HepG2 (cell line): Measurements from ENCODE around the gene GNA12. TPM values are rescaled to one million over a fixed set of nuclear protein-coding genes. Genes with fewer than 3 reads are reported as not detected.

Experiments used
- E2F5 ChIP-seq: sonication (generic); formaldehyde crosslinking; conservative IDR thresholded peaks from 2 replicates; pipeline ENCODE4 v1.4.0; 2020; ENCODE audit warnings: missing genetic modification reagents
- HNF4G ChIP-seq, 2 experiments: sonication (generic) in 1 of 2; formaldehyde crosslinking in 1 of 2; IDR thresholded peaks; 2 replicates each; pipeline versions ENCODE4 v1.4.0 to v1.6.1; 2011 to 2020; ENCODE audit warnings: borderline replicate concordance in 2 of 2, low read depth in 2 of 2, mild to moderate bottlenecking in 2 of 2, low read length in 1 of 2, missing genetic modification reagents in 1 of 2, moderate library complexity in 1 of 2
- KAT2B ChIP-seq: fragments of 150-350 bp; IDR thresholded peaks from 2 replicates; pipeline ENCODE4 v1.6.1; 2014; ENCODE audit warnings: low read depth, low read length, borderline replicate concordance
- KDM5A ChIP-seq: fragments of 200-600 bp; sonication (generic); IDR thresholded peaks from 2 replicates; pipeline ENCODE4 v1.7.0; 2018; ENCODE audit warnings: antibody characterized with exemption, mild to moderate bottlenecking, low read length, borderline replicate concordance
- MBD4 ChIP-seq: IDR thresholded peaks from 2 replicates; pipeline ENCODE4 v1.6.1; 2012; ENCODE audit warnings: low read length, inconsistent platforms, borderline replicate concordance
- NR2F2 ChIP-seq: IDR thresholded peaks from 2 replicates; pipeline ENCODE4 v1.6.1; 2012; ENCODE audit warnings: low read depth, inconsistent platforms, borderline replicate concordance
- TEF ChIP-seq: sonication (generic); formaldehyde crosslinking; IDR thresholded peaks from 2 replicates; pipeline ENCODE4 v1.5.0; 2020; ENCODE audit warnings: missing genetic modification reagents
- ZNF138 ChIP-seq: sonication (generic); formaldehyde crosslinking; IDR thresholded peaks from 2 replicates; pipeline ENCODE4 v1.5.0; 2020; ENCODE audit warnings: mild to moderate bottlenecking, low read depth, missing genetic modification reagents
- ZNF335 ChIP-seq: sonication (generic); formaldehyde crosslinking; IDR thresholded peaks from 2 replicates; pipeline ENCODE4 v1.4.0; 2020; ENCODE audit warnings: missing genetic modification reagents
- ZNF552 ChIP-seq: sonication (generic); formaldehyde crosslinking; IDR thresholded peaks from 2 replicates; pipeline ENCODE4 v1.9.0; 2022; ENCODE audit warnings: missing genetic modification reagents, mild to moderate bottlenecking, borderline replicate concordance
- ZXDC ChIP-seq: sonication (generic); formaldehyde crosslinking; IDR thresholded peaks from 2 replicates; pipeline ENCODE4 v1.5.0; 2020; ENCODE audit warnings: mild to moderate bottlenecking, missing genetic modification reagents
- polyA plus RNA-seq, 8 experiments: library from polyadenylated mRNA; depleted of rRNA in 3 of 8; stranded (reverse) in 7 of 8; unstranded in 1 of 8; fragments of >200 nt; fragmentation: Illumina TruSeq in 4 of 8; extraction: Trizol in 4 of 8; gene quantifications; 2 replicates each; pipeline versions ENCODE4 v1.2.1 to v1.2.3, GENCODE V29; 2011 to 2016; ENCODE audit warnings: low read depth in 4 of 8, missing spikeins in 1 of 8, mixed read lengths in 1 of 8; ENCODE audit not compliant: insufficient read depth in 1 of 8
- total RNA-seq, 5 experiments: library from RNA; depleted of rRNA; stranded (reverse); fragments of >200 nt; fragmentation: Illumina TruSeq; extraction: Trizol; gene quantifications; 2 replicates each; pipeline ENCODE4 v1.2.3, GENCODE V29; 2016; ENCODE audit warnings: low read depth in 1 of 5

Gene GNA12
- total and polyA plus RNA-seq, 2 of the 13 experiments (the other 11 are each of a cell fraction or from before 2014, with no cell fraction given), result 16.2 to 50.9 TPM

GRCh38 chr7:2829040-2829439, 15.1 kb downstream of the GNA12 start (continued):
- no peak for TF ChIP-seq TEF (CRISPR knock-in tag)
- TF ChIP-seq KDM5A, result no peak
- TF ChIP-seq MBD4, result no peak
- no peak for TF ChIP-seq NR2F2
- no peak for TF ChIP-seq ZNF335
- no peak for TF ChIP-seq ZNF138 (CRISPR knock-in tag)
- no peak for TF ChIP-seq ZXDC (CRISPR knock-in tag)
- TF ChIP-seq E2F5 (CRISPR knock-in tag), result no peak
- TF ChIP-seq HNF4G (IDR thresholded peaks at IDR 0.05; ENCODE audit: borderline replicate concordance, low read depth, low read length), result 0 out of 2 replicates have a peak, but pooled peaks have one; percentile 5
- TF ChIP-seq HNF4G (CRISPR knock-in tag; IDR thresholded peaks at IDR 0.05; ENCODE audit: borderline replicate concordance, low read depth), result no peak
- no peak for TF ChIP-seq ZNF552
- TF ChIP-seq KAT2B, result no peak
